Right lobe of liver (tissue), 6 donors: ENCODE data around the gene SOWAHC. TPM values are rescaled to one million over a fixed set of nuclear protein-coding genes. Genes with fewer than 3 reads are reported as not detected.
A peak's percentile ranks its signal among the peaks of the same experiment; 100 is the strongest.
"Not testable (repeated sequence)": the region's sequence is repeated elsewhere in the genome, so short reads cannot be mapped to it uniquely, and the experiment has no call there.

Source experiments
- ATAC-seq, 4 donors: fragments of 200-7000 bp; cut with Tn5 transposase; one replicate each; pipeline ENCODE4 v1.9.1; 2020; ENCODE audit warnings: mild to moderate bottlenecking in 4 of 4, moderate library complexity in 4 of 4
- DNase-seq, 3 donors: peaks; one replicate each; pipeline ENCODE4 v3.0.0-alpha.2; 2020
- H3K27ac ChIP-seq, 3 donors: fragments of 200-600 bp; one replicate each; pipeline ENCODE4 v1.8.0; 2022
- H3K27me3 ChIP-seq, 2 donors: fragments of 200-600 bp; one replicate each; pipeline ENCODE4 v1.8.0; 2022
- H3K36me3 ChIP-seq, 4 donors: fragments of 200-600 bp; sonication (generic) in 1 of 4; one replicate each; pipeline versions ENCODE4 v1.5.1 to v1.8.0; 2017 to 2022; ENCODE audit warnings: control low read depth in 1 of 4
- H3K4me1 ChIP-seq, 4 donors: fragments of 200-600 bp; sonication (generic) in 1 of 4; one replicate each; pipeline versions ENCODE4 v1.5.1 to v1.8.0; 2017 to 2022; ENCODE audit warnings: control low read depth in 1 of 4
- H3K4me3 ChIP-seq, 3 donors: fragments of 200-600 bp; one replicate each; pipeline ENCODE4 v1.8.0; 2022
- H3K9me3 ChIP-seq, 4 donors: fragments of 200-600 bp; sonication (generic) in 1 of 4; one replicate each; pipeline versions ENCODE4 v1.5.1 to v1.8.0; 2017 to 2022; ENCODE audit warnings: control low read depth in 1 of 4
- POLR2A ChIP-seq: fragments of 450-650 bp; IDR thresholded peaks from one replicate; pipeline ENCODE4 v1.6.1; 2017; ENCODE audit warnings: antibody characterized with exemption, mild to moderate bottlenecking
- WGBS: methylation state at CpG from one replicate; pipeline ENCODE4 v1.1.6; 2018; ENCODE audit warnings: low coverage, low lambda C conversion rate; ENCODE audit not compliant: insufficient coverage; ENCODE audit errors: missing lambda C conversion rate; 5-methylcytosine and 5-hydroxymethylcytosine counted together
- intact Hi-C, 2 donors: fragments of 100-400 bp; cut with DNase I; formaldehyde crosslinking; loops; one replicate each; pipeline versions ENCODE4 v1.11.2 to v1.14.1; 2022
- total RNA-seq, 6 experiments: library from RNA; depleted of rRNA in 2 of 6; stranded (reverse); fragments of >200 nt in 2 of 6; fragmentation: NEBNext Ultra II Directional in 3 of 6; extraction: Animal tissue kit (Norgen Biotek cat#: 25700) in 3 of 6; gene quantifications; one replicate each; pipeline versions ENCODE4 v1.1.0 to v1.2.4, GENCODE V29; 2016 to 2023
- TF ChIP-seq, protein P1 (sequence below), 4 donors: fragments of 200-600 bp in 3 of 4; fragments of 450-650 bp in 1 of 4; IDR thresholded peaks; one replicate each; pipeline versions ENCODE4 v1.5.1 to v1.8.0; 2016 to 2022; ENCODE audit warnings: antibody characterized with exemption in 4 of 4, mild to moderate bottlenecking in 2 of 4
- donor health status: DM: no; HTN: yes; CAD: no.
- donor health status: DM: no; HTN: no; CAD: no.
- donor health status: DM: no; HTN: no; CAD: no.
- donor health status: DM: no; HTN: yes; CAD: no.
- donor health status: DM: no; HTN: yes; CAD: no.

SOWAHC gene
- total RNA-seq, 6 experiments from 2014 or later = 13.0 to 55.1 (median 34.4) TPM

DNA sequence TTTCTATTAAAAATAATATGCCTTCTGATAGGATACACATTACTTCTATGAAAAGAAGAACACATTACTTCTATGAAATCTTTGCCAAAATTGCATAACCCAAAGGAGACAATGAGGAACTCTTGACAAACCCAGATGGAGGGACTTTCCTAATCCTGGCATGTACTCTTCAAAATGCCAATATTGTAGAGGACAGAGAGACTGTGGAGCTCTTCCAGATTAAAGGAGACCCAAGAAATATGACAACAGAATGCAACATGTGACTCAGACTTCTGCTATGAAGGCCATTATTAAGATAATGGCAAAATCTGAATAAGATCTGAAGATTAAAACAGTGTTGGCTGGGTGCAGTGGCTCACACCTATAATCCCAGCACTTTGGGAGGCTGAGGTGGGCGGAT, 22.2 kb downstream of the SOWAHC start:
- Histone ChIP-seq H3K9me3 (no peaks in the 10 kb centered on the region), H3K4me3 (no peak overlapping the region), H3K27ac (peak overlapping the region in 2 of 3 donors; percentile 14 to 63), H3K4me1 (peaks cover 0 to 28% (median 3%) of the 10 kb centered on the region in 4 donors), H3K36me3 (no peaks in the 10 kb centered on the region), H3K27me3 (no peaks in the 10 kb centered on the region)
- intact Hi-C loops = no loop called here
- WGBS = 25% methylated on average over 1 of the region's 1 CpG
- DNase-seq (no peak), ATAC-seq (peak in 3 of 4 donors; percentile 34 to 61 (median 59))
- TF ChIP-seq, protein P1, sequence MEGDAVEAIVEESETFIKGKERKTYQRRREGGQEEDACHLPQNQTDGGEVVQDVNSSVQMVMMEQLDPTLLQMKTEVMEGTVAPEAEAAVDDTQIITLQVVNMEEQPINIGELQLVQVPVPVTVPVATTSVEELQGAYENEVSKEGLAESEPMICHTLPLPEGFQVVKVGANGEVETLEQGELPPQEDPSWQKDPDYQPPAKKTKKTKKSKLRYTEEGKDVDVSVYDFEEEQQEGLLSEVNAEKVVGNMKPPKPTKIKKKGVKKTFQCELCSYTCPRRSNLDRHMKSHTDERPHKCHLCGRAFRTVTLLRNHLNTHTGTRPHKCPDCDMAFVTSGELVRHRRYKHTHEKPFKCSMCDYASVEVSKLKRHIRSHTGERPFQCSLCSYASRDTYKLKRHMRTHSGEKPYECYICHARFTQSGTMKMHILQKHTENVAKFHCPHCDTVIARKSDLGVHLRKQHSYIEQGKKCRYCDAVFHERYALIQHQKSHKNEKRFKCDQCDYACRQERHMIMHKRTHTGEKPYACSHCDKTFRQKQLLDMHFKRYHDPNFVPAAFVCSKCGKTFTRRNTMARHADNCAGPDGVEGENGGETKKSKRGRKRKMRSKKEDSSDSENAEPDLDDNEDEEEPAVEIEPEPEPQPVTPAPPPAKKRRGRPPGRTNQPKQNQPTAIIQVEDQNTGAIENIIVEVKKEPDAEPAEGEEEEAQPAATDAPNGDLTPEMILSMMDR (IDR thresholded peaks at IDR 0.05) = no peak
- no peak for TF ChIP-seq POLR2A

DNA sequence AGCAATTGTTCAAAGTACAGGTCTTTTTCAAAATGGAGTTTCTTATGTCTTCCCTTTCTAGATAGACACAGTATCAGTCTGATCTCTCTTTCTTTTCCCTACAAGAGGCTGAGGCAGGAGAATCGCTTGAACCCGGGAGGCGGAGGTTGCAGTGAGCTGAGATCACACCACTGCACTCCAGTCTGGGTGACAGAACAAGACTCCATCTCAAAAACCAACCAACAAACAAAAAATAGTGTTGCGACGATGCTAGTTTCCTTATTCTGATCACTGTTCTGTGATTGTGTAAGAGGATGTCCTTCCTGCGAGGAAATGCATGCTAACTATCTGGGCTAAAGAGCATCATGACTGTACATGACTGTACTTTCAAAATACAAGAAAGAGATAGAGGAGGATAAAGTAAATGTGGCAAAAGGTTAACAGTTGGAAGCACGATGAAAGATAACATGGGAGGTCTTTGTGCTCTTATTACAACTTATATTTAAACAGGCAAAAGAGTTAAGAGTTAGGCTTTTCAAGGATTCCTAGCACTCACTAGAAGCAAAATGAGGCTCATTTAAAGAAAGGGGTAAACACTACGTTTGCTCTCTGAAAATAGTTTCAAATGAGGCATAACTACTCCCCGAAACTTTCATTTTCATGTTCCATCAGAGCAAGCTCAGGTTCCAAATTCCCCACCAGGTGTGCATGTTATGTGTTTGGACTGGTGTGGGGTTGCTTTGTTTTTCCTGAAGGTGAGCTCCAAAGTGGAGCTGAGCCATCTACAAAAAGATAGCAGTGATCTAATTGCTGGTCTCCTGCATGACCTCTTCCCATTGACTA, 23.8 kb downstream of the SOWAHC start:
- Histone ChIP-seq H3K4me3 (no peak overlapping the region), H3K27ac (peak overlapping the region in 2 of 3 donors; percentile 30 to 54), H3K36me3 (no peaks in the 10 kb centered on the region), H3K4me1 (peaks cover 0 to 18% (median 0%) of the 10 kb centered on the region in 4 donors), H3K9me3 (no peaks in the 10 kb centered on the region), H3K27me3 (no peaks in the 10 kb centered on the region)
- intact Hi-C loops = no loop called here
- peak; percentile 50 for TF ChIP-seq POLR2A
- TF ChIP-seq, protein P1 (IDR thresholded peaks at IDR 0.05) = no peak
- 38% methylated on average over 9 of the region's 9 CpGs for WGBS
- ATAC-seq (peak; percentile 70 to 81 (median 78)), DNase-seq (no peak)

DNA sequence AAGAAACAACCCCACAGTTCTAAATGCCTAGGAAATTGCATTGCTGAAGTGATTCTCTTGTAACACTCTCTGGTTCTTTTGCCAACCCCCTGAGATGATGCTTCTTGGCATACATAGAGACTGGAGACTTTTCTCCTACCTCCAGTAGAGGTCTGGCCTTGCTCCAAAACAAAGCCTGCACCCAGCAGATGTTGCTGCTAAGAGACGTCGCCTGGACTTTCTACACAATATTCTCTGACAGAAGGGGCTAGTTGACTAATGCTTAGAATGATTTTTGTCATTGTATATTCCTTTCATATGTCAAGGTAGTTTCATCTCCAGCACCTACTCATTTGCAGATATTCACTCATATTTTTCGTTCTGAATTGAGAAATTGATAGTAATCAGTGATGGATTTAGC, 24.6 kb downstream of the SOWAHC start:
- peak in 3 of 4 donors; percentile 7 to 37 (median 28) for ATAC-seq
- no peak overlapping the region for H3K4me3 ChIP-seq
- 65% methylated on average over 3 of the region's 3 CpGs for WGBS

GRCh38 chr2:109640000-109640399, 25.8 kb downstream of the SOWAHC start:
- 85% methylated on average over 9 of the region's 9 CpGs for WGBS
- DNase-seq, ATAC-seq, H3K36me3 ChIP-seq, H3K27me3 ChIP-seq, H3K27ac ChIP-seq, H3K4me3 ChIP-seq, intact Hi-C loops, H3K9me3 ChIP-seq: not testable (repeated sequence)
- peaks cover 0 to 33% (median 4%) of the 10 kb centered on the region in 4 donors for H3K4me1 ChIP-seq

More for the DNA sequence above, 24.6 kb downstream of the SOWAHC start:
- no peaks in the 10 kb centered on the region for H3K9me3 ChIP-seq
- no peaks in the 10 kb centered on the region for H3K36me3 ChIP-seq
- peaks cover 0 to 23% (median 0%) of the 10 kb centered on the region in 4 donors for H3K4me1 ChIP-seq
- intact Hi-C loops = no loop called here
- DNase-seq = no peak
- TF ChIP-seq, protein P1 (IDR thresholded peaks at IDR 0.05) = no peak
- TF ChIP-seq POLR2A = no peak
- no peaks in the 10 kb centered on the region for H3K27me3 ChIP-seq
- H3K27ac ChIP-seq = peak overlapping the region in 1 of 3 donors; percentile 54
